H1 (cell line): ENCODE results near the gene BGLAP. TPM values are rescaled to one million over a fixed set of nuclear protein-coding genes. Genes with fewer than 3 reads are reported as not detected.

Source experiments
- CTCF ChIA-PET: fragments of 300-600 bp; sonication (Branson Sonifier 250); formaldehyde crosslinking; loops from one replicate; lab custom pipeline; 2021; ENCODE audit not compliant: partially characterized antibody; lab: Charles Lee
- POLR2A ChIA-PET: fragments of 300-600 bp; sonication (Branson Sonifier 250); formaldehyde crosslinking; loops from one replicate; lab custom pipeline; 2021; ENCODE audit warnings: inconsistent platforms; ENCODE audit not compliant: partially characterized antibody; lab: Charles Lee
- DNase-seq, 2 experiments: peaks; one replicate each; pipeline versions ENCODE4 v3.0.0 to v3.0.0-alpha.2; 2010 to 2022; ENCODE audit warnings: low spot score in 2 of 2, low read depth in 1 of 2, mixed read lengths in 1 of 2
- FAIRE-seq: peaks from 2 replicates; lab custom pipeline; 2011; peaks lifted over from hg19 to GRCh38; lab: Jason Lieb, UNC
- H2AFZ ChIP-seq: 2 replicates; pipeline ENCODE4 v1.8.1; 2012; ENCODE audit warnings: low read length, inconsistent platforms
- H2AK5ac ChIP-seq: 2 replicates; pipeline ENCODE4 v1.6.1; 2013; ENCODE audit warnings: low read depth, low read length
- H2BK120ac ChIP-seq: replicated peaks from 2 replicates; pipeline ENCODE3; 2013; ENCODE audit warnings: low read depth, low read length, inconsistent platforms
- H2BK12ac ChIP-seq: 2 replicates; pipeline ENCODE4 v1.6.1; 2013; ENCODE audit warnings: low read depth, low read length
- H2BK15ac ChIP-seq: 2 replicates; pipeline ENCODE4 v1.6.1; 2013; ENCODE audit warnings: low read length
- H2BK20ac ChIP-seq: 2 replicates; pipeline ENCODE4 v1.6.1; 2013; ENCODE audit warnings: low read length
- H2BK5ac ChIP-seq: 2 replicates; pipeline ENCODE4 v1.6.1; 2013; ENCODE audit warnings: low read depth, low read length
- H3K14ac ChIP-seq: 2 replicates; pipeline ENCODE4 v1.6.1; 2013; ENCODE audit warnings: inconsistent platforms; ENCODE audit not compliant: insufficient read length
- H3K18ac ChIP-seq: 2 replicates; pipeline ENCODE4 v1.6.1; 2013; ENCODE audit warnings: low read length; ENCODE audit errors: extremely low read depth
- H3K23ac ChIP-seq: 2 replicates; pipeline ENCODE4 v1.6.1; 2013; ENCODE audit warnings: inconsistent platforms; ENCODE audit not compliant: insufficient read length
- H3K23me2 ChIP-seq: 2 replicates; pipeline ENCODE4 v1.6.1; 2013; ENCODE audit warnings: low read depth, low read length
- H3K27ac ChIP-seq: 2 replicates; pipeline ENCODE4 v1.6.1; 2011; ENCODE audit warnings: low read depth, low read length, inconsistent platforms
- H3K27me3 ChIP-seq, 4 experiments: replicated peaks in 1 of 4; 1 replicate in 1 of 4; 2 replicates in 3 of 4; pipeline versions ENCODE4 v1.6.1 to v1.8.1; 2011 to 2013; ENCODE audit warnings: low read length in 3 of 4, mild to moderate bottlenecking in 3 of 4, inconsistent platforms in 2 of 4, mixed read lengths in 2 of 4, moderate library complexity in 1 of 4; ENCODE audit not compliant: control insufficient read depth in 3 of 4, insufficient read depth in 3 of 4; ENCODE audit errors: extremely low read depth in 1 of 4
- H3K36me3 ChIP-seq, 4 experiments: 2 replicates each; pipeline versions ENCODE4 v1.6.1 to v1.8.1; 2011 to 2013; ENCODE audit warnings: mild to moderate bottlenecking in 4 of 4, low read length in 3 of 4, moderate library complexity in 2 of 4, control low read depth in 1 of 4, inconsistent platforms in 1 of 4; ENCODE audit not compliant: insufficient read depth in 4 of 4, control insufficient read depth in 2 of 4
- H3K4ac ChIP-seq: replicated peaks from 2 replicates; pipeline ENCODE3; 2013; ENCODE audit warnings: low read length, low read depth, mixed read lengths, inconsistent platforms; ENCODE audit not compliant: insufficient read length
- H3K4me1 ChIP-seq, 4 experiments: replicated peaks in 1 of 4; 1 replicate in 1 of 4; 2 replicates in 3 of 4; pipeline versions ENCODE4 v1.6.1 to v1.8.1; 2011 to 2013; ENCODE audit warnings: low read length in 3 of 4, inconsistent platforms in 2 of 4, mixed read lengths in 1 of 4; ENCODE audit not compliant: insufficient read depth in 4 of 4, control insufficient read depth in 3 of 4
- H3K4me2 ChIP-seq, 2 experiments: 2 replicates each; pipeline versions ENCODE4 v1.6.1 to v1.8.1; 2011 to 2013; ENCODE audit warnings: low read depth in 2 of 2, low read length in 2 of 2, control low read depth in 1 of 2, inconsistent platforms in 1 of 2, mild to moderate bottlenecking in 1 of 2; ENCODE audit not compliant: insufficient read depth in 1 of 2
- H3K4me3 ChIP-seq, 4 experiments: fragments of 200-600, 300-600 bp in 1 of 4; sonication (generic), shearing (Covaris generic), sonication (Bioruptor Twin) in 1 of 4; 2 replicates each; pipeline versions ENCODE4 v1.5.1 to v1.8.1; 2011 to 2016; ENCODE audit warnings: low read length in 4 of 4, low read depth in 3 of 4, control low read depth in 2 of 4, inconsistent platforms in 2 of 4, mild to moderate bottlenecking in 2 of 4, mixed read lengths in 1 of 4, moderate library complexity in 1 of 4; ENCODE audit not compliant: insufficient read depth in 2 of 4; ENCODE audit errors: extremely low read depth in 1 of 4
- H3K56ac ChIP-seq: replicated peaks from 2 replicates; pipeline ENCODE3; 2013; ENCODE audit warnings: low read depth, mild to moderate bottlenecking, mixed read lengths, low read length, inconsistent platforms; ENCODE audit not compliant: insufficient read length
- H3K79me1 ChIP-seq: 2 replicates; pipeline ENCODE4 v1.6.1; 2013; ENCODE audit warnings: low read depth, low read length, control low read depth
- H3K79me2 ChIP-seq, 2 experiments: 2 replicates each; pipeline versions ENCODE4 v1.6.1 to v1.8.1; 2012 to 2013; ENCODE audit warnings: low read length in 2 of 2, mild to moderate bottlenecking in 2 of 2, inconsistent platforms in 1 of 2; ENCODE audit not compliant: insufficient read depth in 2 of 2, control insufficient read depth in 1 of 2
- H3K9ac ChIP-seq, 4 experiments: replicated peaks in 1 of 4; 1 replicate in 1 of 4; 2 replicates in 3 of 4; pipeline versions ENCODE4 v1.6.1 to v1.8.1; 2011 to 2013; ENCODE audit warnings: low read depth in 3 of 4, low read length in 3 of 4, control low read depth in 2 of 4, mild to moderate bottlenecking in 2 of 4, moderate library complexity in 2 of 4, inconsistent platforms in 1 of 4; ENCODE audit errors: extremely low read depth in 1 of 4
- H3K9me3 ChIP-seq, 2 experiments: 2 replicates each; pipeline versions ENCODE4 v1.6.1 to v1.8.1; 2012 to 2013; ENCODE audit warnings: mild to moderate bottlenecking in 2 of 2, moderate library complexity in 2 of 2, control low read depth in 1 of 2, inconsistent platforms in 1 of 2, low read depth in 1 of 2, low read length in 1 of 2, mixed read lengths in 1 of 2; ENCODE audit not compliant: insufficient read depth in 2 of 2
- H4K20me1 ChIP-seq, 2 experiments: replicated peaks in 1 of 2; 2 replicates each; pipeline versions ENCODE3 to v1.8.1; 2011 to 2013; ENCODE audit warnings: inconsistent platforms in 2 of 2, low read length in 2 of 2, mild to moderate bottlenecking in 1 of 2; ENCODE audit not compliant: insufficient read depth in 2 of 2, control insufficient read depth in 1 of 2
- H4K5ac ChIP-seq: 2 replicates; pipeline ENCODE4 v1.6.1; 2013; ENCODE audit warnings: low read length, low read depth, mixed read lengths, inconsistent platforms; ENCODE audit not compliant: insufficient read length
- H4K8ac ChIP-seq: 2 replicates; pipeline ENCODE4 v1.8.0; 2013; ENCODE audit warnings: mild to moderate bottlenecking, moderate library complexity, low read length, inconsistent platforms; ENCODE audit not compliant: insufficient read depth; ENCODE audit errors: extremely low read depth
- H4K91ac ChIP-seq: replicated peaks from 2 replicates; pipeline ENCODE3; 2013; ENCODE audit warnings: low read length, mixed read lengths, inconsistent platforms; ENCODE audit not compliant: insufficient read length
- ASH2L ChIP-seq: fragments of 200-600, 300-600 bp; sonication (generic); IDR thresholded peaks from one replicate; pipeline ENCODE4 v1.7.1; 2017; ENCODE audit warnings: low read length
- CHD2 ChIP-seq: IDR thresholded peaks from 2 replicates; pipeline ENCODE4 v1.6.1; 2012; ENCODE audit warnings: low read length, improper control_type of control experiment
- HDAC2 ChIP-seq, 2 experiments: fragments of 300-600 bp in 1 of 2; sonication (generic) in 1 of 2; IDR thresholded peaks; 2 replicates each; pipeline ENCODE4 v1.6.1; 2011 to 2012; ENCODE audit warnings: low read depth in 2 of 2, low read length in 2 of 2, mild to moderate bottlenecking in 2 of 2, moderate library complexity in 2 of 2, borderline replicate concordance in 1 of 2, inconsistent platforms in 1 of 2
- HDAC6 ChIP-seq: IDR thresholded peaks from one replicate; pipeline ENCODE4 v1.7.1; 2012; ENCODE audit warnings: low read depth, mild to moderate bottlenecking, inconsistent platforms, low read length, moderate library complexity
- JUN ChIP-seq: IDR thresholded peaks from 2 replicates; pipeline ENCODE4 v1.6.1; 2011; ENCODE audit warnings: low read depth, mild to moderate bottlenecking, improper control_type of control experiment, low read length
- MAX ChIP-seq: IDR thresholded peaks from 2 replicates; pipeline ENCODE4 v1.6.1; 2012; ENCODE audit warnings: inconsistent platforms
- RFX5 ChIP-seq: IDR thresholded peaks from 2 replicates; pipeline ENCODE4 v1.6.1; 2011; ENCODE audit warnings: low read depth, low read length, improper control_type of control experiment, borderline replicate concordance
- SP1 ChIP-seq: IDR thresholded peaks from 2 replicates; pipeline ENCODE4 v1.6.1; 2011; ENCODE audit warnings: low read depth, low read length
- USF2 ChIP-seq: IDR thresholded peaks from 2 replicates; pipeline ENCODE4 v1.6.1; 2011; ENCODE audit warnings: low read length, improper control_type of control experiment
- WGBS, 2 experiments: shearing (Covaris generic) in 1 of 2; methylation state at CpG; one replicate each; pipeline versions ENCODE4 v1.1.6 to v1.1.7; 2013 to 2015; ENCODE audit warnings: low lambda C conversion rate in 2 of 2, mixed read lengths in 2 of 2, inconsistent platforms in 1 of 2, low coverage in 1 of 2, missing lambda C conversion rate in 1 of 2; ENCODE audit not compliant: insufficient replicate concordance in 2 of 2, insufficient coverage in 1 of 2, insufficient read length in 1 of 2; ENCODE audit errors: extremely low coverage in 1 of 2, missing lambda C conversion rate in 1 of 2; 5-methylcytosine and 5-hydroxymethylcytosine counted together
- polyA plus RNA-seq, 7 experiments: library from polyadenylated mRNA; depleted of rRNA in 3 of 7; stranded (reverse) in 5 of 7; unstranded in 2 of 7; fragments of >200 nt in 5 of 7; fragments of 200-250 nt in 2 of 7; gene quantifications; 1 replicate in 5 of 7; 2 replicates in 1 of 7; 4 replicates in 1 of 7; pipeline versions ENCODE4 v1.2.1 to v1.2.3, GENCODE V29; 2011 to 2013; ENCODE audit warnings: missing spikeins in 2 of 7, mixed read lengths in 2 of 7
- total RNA-seq: library from RNA; stranded (reverse); fragmentation: NEBNext Ultra II Directional; extraction: Animal tissue kit (Norgen Biotek cat#: 25700); gene quantifications from 2 replicates; pipeline ENCODE4 v1.2.1, GENCODE V29; 2021

The BGLAP gene
- total and polyA plus RNA-seq, 2 of the 8 experiments (the other 6 are each of a cell fraction or from before 2014, with no cell fraction given), result 1.2 to 1.5 TPM

GRCh38 chr1:156212833-156213643 is 28.9 kb upstream of the BGLAP start, which contains the start of gene PMF1:
Gene PMF1 (plus strand): TSS chr1:156213007. CDS start chr1:156213016, 9 bp downstream.
- ChIA-PET POLR2A (interaction anchor here (0.6 to 6.5 kb wide), 51 partner anchors 11 to 1102 kb away, joined by 3 to 77 read pairs (median 5); partner anchors contain the start of genes ARHGEF2, BGLAP, CCT3 and LMNA), CTCF (interaction anchor here (0.6 to 4.5 kb wide), 21 partner anchors 9 to 118 kb away, joined by 3 to 34 read pairs (median 3); partner anchors contain the start of gene SLC25A44)
- no peaks in the 10 kb centered on the region for H3K27me3 ChIP-seq
- peaks cover 0 to 5% (median 3%) of the 10 kb centered on the region in 4 experiments; a peak in 5 of 7 replicates for H3K4me1 ChIP-seq
- H3K14ac ChIP-seq, result no peak within 1 kb of the TSS
- peak within 1 kb of the TSS; percentile 91 for H3K56ac ChIP-seq
- no peaks in the 10 kb centered on the region for H4K20me1 ChIP-seq
- peaks cover 4% of the 10 kb centered on the region for H3K79me1 ChIP-seq
- peak within 1 kb of the TSS; percentile 93 for H2BK5ac ChIP-seq
- H4K8ac ChIP-seq, result peak within 1 kb of the TSS; percentile 100
- peak within 1 kb of the TSS; percentile 99 for H4K91ac ChIP-seq
- no peak within 1 kb of the TSS for H2BK120ac ChIP-seq
- H3K4ac ChIP-seq, result peak within 1 kb of the TSS; percentile 55
- H2BK20ac ChIP-seq, result 0 out of 2 replicates have a peak within 1 kb of the TSS, but pooled peaks have one; percentile 48
- peak within 1 kb of the TSS; percentile 99 for H3K18ac ChIP-seq
- peak within 1 kb of the TSS; percentile 53 to 97 (median 92) for H3K4me3 ChIP-seq
- WGBS, 2 experiments, result 1% methylated on average over 61 of the region's 61 CpGs; no CpG with 5 or more reads in 1 of the 2 experiments
- peaks cover 3 to 28% (median 5%) of the 10 kb centered on the region in 4 experiments; a peak in 6 of 8 replicates for H3K36me3 ChIP-seq
- FAIRE-seq, result no peak
- no peaks in the 10 kb centered on the region; a peak in 1 of 4 replicates for H3K9me3 ChIP-seq
- peak within 1 kb of the TSS; percentile 98; the same call in 1 of the 2 replicates for H2AFZ ChIP-seq
- H3K23me2 ChIP-seq, result 0 out of 2 replicates have a peak, but pooled peaks cover 3% of the 10 kb centered on the region
- H3K4me2 ChIP-seq, result peak within 1 kb of the TSS; percentile 63 to 86
- H2AK5ac ChIP-seq, result no peak within 1 kb of the TSS
- H2BK12ac ChIP-seq, result peak within 1 kb of the TSS; percentile 35; the same call in 1 of the 2 replicates
- peak within 1 kb of the TSS; percentile 100 for H4K5ac ChIP-seq
- peak within 1 kb of the TSS; percentile 88; the same call in 1 of the 2 replicates for H2BK15ac ChIP-seq
- H3K9ac ChIP-seq, result peak within 1 kb of the TSS; percentile 97 to 100 (median 100)
- H3K27ac ChIP-seq, result peak within 1 kb of the TSS; percentile 100
- DNase-seq, result peak; percentile 87 to 97
- no peak within 1 kb of the TSS for H3K23ac ChIP-seq
- peaks cover 7 to 22% of the 10 kb centered on the region in 2 experiments for H3K79me2 ChIP-seq
- TF ChIP-seq HDAC6 (no peak), CHD2 (peak; percentile 94), RFX5 (no peak), USF2 (no peak), HDAC2 (IDR thresholded peaks at IDR 0.05; ENCODE audit: borderline replicate concordance in 1 of 2, low read depth in 2 of 2, low read length in 2 of 2) (no peak), JUN (no peak), ASH2L (peak; percentile 86), MAX (peak; percentile 51), SP1 (peak; percentile 94)
